Measurements from ENCODE around the gene SH2D6.
"Not testable (repeated sequence)": the region's sequence is repeated elsewhere in the genome, so short reads cannot be mapped to it uniquely, and the experiment has no call there.

SH2D6 gene

DNA sequence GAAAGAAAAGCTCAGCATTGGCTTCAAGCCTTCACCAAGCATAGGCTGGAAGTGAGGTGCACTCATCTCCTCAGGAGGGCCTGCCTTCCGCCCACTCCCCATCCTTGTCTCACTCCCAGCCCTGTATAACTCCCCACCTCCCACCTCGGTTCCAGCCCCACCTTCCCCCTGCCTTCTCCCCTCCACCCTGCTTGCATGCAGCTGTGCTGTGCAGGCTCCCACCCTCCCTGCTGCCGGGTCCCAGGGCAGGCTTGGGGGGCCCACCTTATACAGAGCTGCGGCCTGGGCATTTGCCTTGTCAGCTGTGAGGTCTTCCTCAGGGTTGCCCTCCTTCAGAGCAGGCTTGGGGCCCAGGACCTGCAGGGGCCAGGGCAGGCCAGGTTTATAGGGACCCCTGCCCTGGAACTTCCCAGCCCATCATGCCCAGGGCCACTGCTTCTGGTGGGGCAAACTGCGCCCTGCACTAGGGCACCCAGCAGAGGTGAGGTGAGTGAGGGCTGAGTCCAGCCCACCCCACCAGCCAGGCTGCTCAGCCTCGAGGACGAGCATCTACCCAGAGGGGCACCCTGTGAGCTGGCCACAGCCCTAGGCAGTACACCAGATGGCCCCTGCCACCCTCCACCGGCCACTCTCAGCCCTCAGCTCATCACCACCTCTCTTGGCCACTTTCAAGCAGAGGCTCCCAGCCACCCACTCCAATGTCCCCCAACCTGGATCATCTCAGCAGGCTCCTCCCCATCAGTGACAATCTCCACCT, 19.9 kb upstream of the SH2D6 start:
- no peak for DNase-seq (ENCODE audit: low read depth)

GRCh38 chr2:85399183-85399455, 19.4 kb upstream of the SH2D6 start:
- DNase-seq (ENCODE audit: low read depth) = no peak

GRCh38 chr2:85400023-85400422, 18.5 kb upstream of the SH2D6 start:
- DNase-seq (ENCODE audit: low read depth) = no peak

DNA sequence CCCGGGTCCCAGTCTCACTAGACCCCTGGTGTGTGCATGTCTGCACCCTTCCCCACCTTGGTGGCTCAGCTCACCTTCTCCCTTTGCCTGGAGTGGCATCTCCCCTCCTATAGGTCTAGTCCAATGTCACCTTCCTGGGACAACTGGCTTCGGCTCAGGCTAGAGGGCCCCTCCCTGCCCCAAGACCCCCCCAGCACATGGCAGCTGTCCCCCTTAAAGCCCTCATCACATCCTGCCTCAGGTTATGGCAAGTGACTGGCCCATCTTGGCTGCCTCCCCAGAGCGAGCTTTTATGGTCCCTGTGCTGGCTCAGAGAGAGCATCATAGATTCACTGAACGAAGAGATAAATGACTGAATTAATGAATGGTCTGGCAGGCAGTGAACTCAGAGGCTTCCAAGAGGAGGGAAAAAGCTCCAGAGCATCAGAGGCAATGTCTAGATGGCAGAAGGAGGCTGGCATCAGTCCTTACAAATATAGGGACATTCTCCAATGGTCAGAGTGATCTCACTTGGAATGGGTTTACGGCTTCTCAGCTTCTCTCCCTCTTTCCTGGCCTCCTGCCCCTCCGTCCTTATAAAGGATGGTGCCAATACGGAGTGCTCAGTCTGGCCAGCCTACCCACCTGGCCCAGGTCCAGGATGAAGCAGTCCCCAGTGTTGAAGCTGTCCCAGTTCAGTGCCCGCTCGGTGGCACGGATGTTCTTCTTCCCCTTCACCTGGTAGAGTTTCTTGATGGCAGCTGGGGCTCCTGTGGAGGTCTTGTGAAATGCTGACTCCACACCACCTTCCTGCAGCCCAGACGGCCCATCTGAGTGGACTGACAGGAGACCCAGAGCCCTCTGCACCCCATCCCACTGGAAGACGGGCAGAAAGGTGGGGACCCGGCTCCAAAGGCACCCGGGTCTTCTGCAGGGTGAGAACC, 17.7 kb upstream of the SH2D6 start:
- no peak for DNase-seq (ENCODE audit: low read depth)

DNA sequence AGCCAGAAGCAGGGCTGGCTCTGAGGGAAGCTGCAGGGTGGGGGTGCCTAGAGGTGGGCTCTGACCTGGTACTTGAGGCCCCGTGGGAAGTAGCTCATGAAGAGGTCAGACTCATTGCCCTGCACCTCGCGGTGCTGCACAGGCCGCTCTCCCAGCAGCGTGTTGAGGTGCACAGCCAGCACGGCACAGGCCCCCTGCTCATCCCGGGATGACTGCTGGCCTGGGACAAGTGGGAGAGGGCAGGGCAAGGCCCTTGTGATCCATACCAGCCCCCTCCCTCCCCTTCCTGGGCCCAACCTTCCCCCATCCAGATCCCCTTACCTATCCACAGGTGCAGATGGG, 17.1 kb upstream of the SH2D6 start:
- DNase-seq (ENCODE audit: low read depth) = no peak

- DNase-seq (ENCODE audit: low read depth) = no peak
Measured at GRCh38 chr2:85401844-85402243, 16.7 kb upstream of the SH2D6 start.

DNA sequence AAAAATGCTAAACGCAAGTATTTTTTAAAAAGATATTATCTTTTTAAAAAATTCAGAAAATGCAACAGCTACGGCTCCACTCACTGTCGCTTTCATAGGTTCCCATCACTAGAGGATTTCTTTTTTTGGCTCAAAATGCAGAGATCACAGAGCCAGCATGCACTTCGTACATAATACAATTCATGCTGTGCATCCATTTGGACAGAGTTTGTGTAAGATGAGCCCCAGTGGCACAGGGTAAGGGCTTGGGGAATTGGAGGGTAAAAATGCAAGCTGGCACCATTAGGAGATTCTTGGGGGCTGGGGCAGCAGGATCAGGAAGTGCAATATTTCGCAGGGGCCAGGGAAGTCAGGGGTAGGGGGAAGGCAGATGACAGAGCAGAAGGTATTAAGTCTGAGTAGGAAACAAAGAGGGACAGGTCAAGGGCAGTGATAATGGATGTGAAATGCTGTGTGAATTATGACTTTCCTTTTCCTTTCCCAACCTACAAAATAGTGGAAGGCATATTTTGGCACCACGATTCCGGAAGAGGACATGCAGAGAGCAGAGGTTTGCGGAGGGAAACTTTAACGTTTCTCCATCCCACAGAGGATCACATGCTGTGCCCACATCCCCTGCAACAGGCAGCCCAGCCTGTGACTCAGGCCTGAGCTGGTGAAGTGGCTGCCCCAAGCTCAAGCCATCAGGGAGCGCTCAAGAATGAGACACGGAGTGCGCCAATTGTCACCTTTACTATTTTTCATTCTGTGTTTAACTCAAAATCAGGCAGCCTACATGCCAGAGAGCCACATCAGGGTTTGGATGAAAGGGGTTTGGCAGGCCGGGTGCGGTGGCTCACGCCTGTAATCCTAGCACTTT, 13.1 kb upstream of the SH2D6 start:
- peak; percentile 25 for DNase-seq (ENCODE audit: low read depth)

DNA sequence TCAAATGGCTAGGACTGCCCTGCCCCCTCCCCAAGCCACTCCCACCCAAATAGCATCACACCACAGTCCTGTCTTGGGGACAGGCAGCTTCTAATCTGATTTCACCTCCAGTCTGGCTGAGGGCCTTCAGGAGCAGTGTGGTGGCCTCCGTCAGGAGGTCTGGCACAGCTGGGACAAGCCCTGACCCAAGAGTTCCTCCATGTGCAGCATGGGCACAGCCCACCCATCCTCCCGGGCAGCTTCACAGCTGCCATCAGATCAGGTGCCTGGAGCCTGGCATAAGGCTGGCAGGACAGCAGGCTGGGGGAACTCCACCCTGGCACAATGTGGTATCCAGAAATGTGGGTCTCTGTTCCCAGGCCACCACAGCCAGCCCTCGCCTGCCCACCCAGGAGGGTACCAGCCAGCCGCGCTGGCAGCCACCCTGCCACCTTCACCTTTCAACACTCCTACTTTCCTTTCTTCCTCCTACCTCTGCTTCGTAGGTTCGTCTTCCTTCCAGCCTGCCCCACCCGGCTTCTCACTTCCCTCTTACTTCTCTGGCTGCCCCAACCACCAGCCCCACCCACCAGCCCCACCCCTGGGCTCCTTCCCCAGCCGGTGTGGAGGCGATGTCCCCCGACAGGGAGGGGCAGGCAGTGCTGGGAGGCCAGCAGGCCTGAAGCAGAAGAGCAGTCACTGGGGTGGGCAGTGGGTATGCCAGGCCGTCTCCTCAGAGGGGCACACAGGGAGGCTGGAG, 8.5 kb upstream of the SH2D6 start, which contains the start of gene CAPG:
CAPG (minus strand) TSS at position 522 of the 739 bp plus-strand sequence. CDS start 8,221 bp downstream, outside the sequence.
- DNase-seq (ENCODE audit: low read depth) = no peak

DNA sequence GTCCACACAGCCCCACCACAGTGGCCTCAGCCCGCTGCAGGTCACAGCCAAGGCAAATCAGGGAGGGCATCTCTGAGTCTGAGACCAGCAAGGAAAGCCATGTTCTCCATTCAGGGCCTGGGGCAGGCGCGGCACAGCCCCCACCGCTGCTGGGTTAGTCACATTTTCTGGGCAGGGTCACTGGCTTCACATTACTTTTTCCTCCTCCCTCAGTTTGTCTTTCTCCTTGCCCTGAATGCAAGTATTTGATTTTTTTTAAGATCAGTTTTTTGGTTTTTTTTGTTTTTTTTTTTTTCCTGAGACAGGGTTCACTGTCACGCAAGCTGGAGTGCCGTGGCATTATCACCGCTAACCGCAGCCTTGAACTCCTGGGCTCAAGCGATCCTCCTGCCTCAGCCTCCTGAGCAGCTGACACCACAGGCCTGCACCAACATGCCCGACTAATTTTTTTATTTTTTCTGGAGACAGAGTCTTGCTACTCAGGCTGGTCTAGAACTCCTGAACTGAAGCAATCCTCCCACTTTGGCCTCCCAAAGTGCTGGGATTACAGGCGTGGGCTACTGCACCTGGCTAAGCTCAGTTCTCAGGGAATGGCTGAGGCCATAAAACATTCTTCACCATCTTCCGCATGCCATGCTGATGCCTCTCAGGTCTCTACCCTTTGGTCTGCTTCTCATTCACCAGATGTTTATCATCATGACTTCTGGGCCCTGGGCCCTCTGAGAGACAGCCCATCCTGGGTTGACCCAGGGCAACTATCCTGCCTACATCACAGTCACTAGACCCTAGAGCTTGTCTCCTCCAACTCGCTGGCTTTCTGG, 7.7 kb upstream of the SH2D6 start:
- DNase-seq (ENCODE audit: low read depth) = no peak

DNA sequence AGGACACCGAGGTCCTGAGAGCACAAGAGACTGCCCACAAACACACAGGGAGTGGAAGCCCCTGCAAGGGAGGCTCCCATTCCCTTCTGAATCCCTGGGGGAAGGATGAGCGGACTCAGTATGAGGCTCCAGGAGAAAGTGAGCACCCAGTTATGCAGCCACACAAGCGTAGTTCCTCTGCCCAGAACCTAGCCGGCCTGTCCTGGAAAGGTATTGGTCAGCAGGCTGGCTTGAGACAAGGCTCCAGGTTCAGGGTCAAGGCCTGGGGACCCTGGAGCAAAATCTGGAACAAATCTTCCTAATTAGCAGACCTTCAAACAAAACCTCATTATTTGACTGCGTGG, 7.1 kb upstream of the SH2D6 start:
- no peak for DNase-seq (ENCODE audit: low read depth)

- no peak for DNase-seq (ENCODE audit: low read depth)
Measured at GRCh38 chr2:85413592-85414420, 4.7 kb upstream of the SH2D6 start.

GRCh38 chr2:85414421-85414759, 4.1 kb upstream of the SH2D6 start:
- not testable (repeated sequence) for DNase-seq (ENCODE audit: low read depth)

DNA sequence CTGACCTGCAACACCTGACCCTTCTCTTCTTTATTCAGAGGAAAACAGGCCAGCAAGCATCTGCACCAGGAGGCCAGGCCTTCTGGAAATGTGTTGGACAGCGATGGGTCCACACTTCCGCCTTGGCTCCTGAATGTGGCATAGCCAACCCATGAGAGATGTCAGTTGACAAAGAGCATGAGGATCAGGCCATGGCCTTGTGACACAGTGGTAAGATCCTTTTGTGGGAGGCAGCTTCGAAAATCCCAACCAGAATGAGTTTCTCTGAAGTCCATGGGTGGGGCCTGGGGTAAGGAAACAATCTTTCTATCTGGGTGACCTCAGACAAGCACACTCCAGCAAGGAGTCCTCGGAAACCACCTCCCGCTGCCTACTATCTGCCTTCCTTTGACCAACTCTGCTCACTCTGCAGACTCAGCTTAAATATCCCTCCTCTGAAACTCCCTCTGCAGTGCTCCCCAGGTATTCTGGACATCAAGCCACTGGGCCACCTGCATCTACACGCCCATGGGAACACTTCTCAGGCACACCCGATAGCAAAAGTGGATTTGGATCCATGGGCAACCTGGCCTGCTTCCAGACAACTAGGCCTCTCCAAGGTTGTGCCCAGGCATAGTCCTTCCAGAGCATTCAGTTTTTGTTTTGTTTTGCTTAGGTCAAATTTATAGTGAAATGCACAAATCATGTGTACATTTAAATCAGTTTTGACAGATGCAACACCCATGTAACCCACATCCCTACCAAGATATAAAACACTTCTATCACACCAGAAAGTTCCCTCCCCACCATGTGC, 3.6 kb upstream of the SH2D6 start:
- DNase-seq (ENCODE audit: low read depth) = no peak

DNA sequence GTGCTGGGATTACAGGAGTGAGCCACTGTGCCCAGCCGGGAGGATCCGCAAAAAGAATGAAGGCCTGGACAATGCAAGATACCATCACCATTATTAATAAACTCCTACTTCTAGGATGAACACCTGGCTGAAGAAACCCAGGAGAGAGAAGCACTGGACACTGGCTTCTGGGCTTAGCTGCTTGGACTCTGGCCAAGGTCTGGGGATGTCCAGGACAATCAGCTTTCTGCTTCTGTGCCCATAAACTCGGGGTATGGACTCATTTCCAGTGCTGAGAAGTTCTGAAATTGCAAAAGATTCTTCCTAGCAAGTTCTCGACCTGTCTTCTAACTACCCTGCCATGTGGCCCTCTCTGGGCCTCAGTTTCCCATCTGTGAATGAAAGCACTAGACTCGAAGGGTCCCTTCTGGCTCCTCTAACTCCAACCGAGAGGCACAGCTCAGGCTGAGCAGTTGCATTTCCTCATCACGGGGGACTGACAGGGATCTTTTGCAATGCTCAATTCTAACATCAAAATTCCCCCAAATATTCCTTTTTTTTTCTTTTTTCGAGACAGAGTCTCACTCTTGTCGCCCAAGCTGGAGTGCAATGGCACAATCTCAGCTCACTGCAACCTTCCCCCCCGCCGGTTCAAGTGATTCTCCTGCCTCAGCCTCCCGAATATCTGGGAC, 2.4 kb upstream of the SH2D6 start:
- no peak for DNase-seq (ENCODE audit: low read depth)

DNA sequence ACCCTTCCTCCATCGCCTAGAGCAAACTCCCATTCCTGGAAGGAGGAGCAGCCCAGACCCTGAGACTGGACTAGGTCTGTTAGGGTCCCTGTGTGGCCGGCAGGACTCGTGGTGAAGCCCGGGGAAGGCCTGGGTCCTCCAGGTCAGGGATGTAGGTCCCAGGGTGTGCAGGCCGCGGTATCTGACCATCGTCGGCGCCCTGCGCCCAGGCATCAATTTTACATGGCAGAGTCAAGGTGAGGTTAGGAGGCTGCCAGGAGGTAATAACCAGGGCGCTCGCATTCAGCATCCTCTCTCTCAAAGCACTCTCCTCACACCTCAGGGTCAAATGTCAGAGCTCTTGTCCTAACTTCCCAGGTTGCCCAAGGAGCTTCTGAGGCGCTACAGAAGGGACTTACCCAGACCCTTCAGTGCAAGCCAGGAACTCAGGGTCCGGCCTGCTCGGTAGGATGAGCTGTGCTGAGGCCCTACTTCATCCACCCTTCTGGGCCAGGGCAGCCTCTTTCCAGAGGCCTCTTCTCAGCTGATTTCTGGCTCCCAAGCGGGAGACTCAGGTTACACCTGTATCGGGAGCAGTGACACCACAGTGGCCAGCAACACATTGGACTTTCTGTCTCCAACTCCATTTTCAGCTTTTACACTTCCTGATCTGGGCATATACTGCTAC, 628 bp downstream of the SH2D6 start:
- no peak for DNase-seq (ENCODE audit: low read depth)

- peak; percentile 88 for DNase-seq (ENCODE audit: low read depth)
Measured at GRCh38 chr2:85420536-85421259, 2.2 kb downstream of the SH2D6 start.

GRCh38 chr2:85421260-85422071, 3.0 kb downstream of the SH2D6 start:
- no peak for DNase-seq (ENCODE audit: low read depth)

All from stimulated activated CD8-positive, alpha-beta memory T cell treated with anti-CD3 and anti-CD28 coated beads, Interleukin-15, amount 100 ng/mL, for 1 hour (primary cell).